Mucosa of descending colon (tissue), 3 donors: ENCODE results near the gene SYNJ2. TPM values are rescaled to one million over a fixed set of nuclear protein-coding genes. Genes with fewer than 3 reads are reported as not detected.

Source experiments
- ATAC-seq: fragments of 200-7000 bp; cut with Tn5 transposase; one replicate; pipeline ENCODE4 v1.9.1; 2020; ENCODE audit warnings: mild to moderate bottlenecking, moderate library complexity
- DNase-seq, 3 donors: peaks; one replicate each; pipeline ENCODE4 v3.0.0-alpha.2; 2020
- H3K36me3 ChIP-seq: fragments of 200-600 bp; one replicate; pipeline ENCODE4 v1.8.0; 2021; ENCODE audit warnings: low read depth, mild to moderate bottlenecking
- H3K4me1 ChIP-seq: fragments of 200-600 bp; one replicate; pipeline ENCODE4 v1.8.0; 2021; ENCODE audit warnings: low read depth, mild to moderate bottlenecking
- H3K4me3 ChIP-seq: fragments of 200-600 bp; one replicate; pipeline ENCODE4 v1.8.0; 2021; ENCODE audit warnings: mild to moderate bottlenecking
- H3K9me3 ChIP-seq: fragments of 200-600 bp; one replicate; pipeline ENCODE4 v1.8.0; 2021; ENCODE audit warnings: mild to moderate bottlenecking
- CTCF ChIP-seq: fragments of 200-600 bp; IDR thresholded peaks from one replicate; pipeline ENCODE4 v1.8.0; 2022; ENCODE audit warnings: antibody characterized with exemption, mild to moderate bottlenecking
- intact Hi-C, 2 donors: fragments of 100-400 bp; cut with DNase I in 1 of 2; cut with micrococcal nuclease in 1 of 2; formaldehyde crosslinking; loops; one replicate each; pipeline versions ENCODE4 v1.11.0 to v1.11.1; 2022; cut with DNase I, micrococcal nuclease
- total RNA-seq, 3 donors: library from RNA; stranded (reverse); fragmentation: NEBNext Ultra II Directional in 2 of 3; extraction: Animal tissue kit (Norgen Biotek cat#: 25700) in 2 of 3; gene quantifications; one replicate each; pipeline versions ENCODE4 v1.2.1 to v1.2.4, GENCODE V29; 2021 to 2023
- donor health status: DM: no; HTN: no; CAD: no; lungs with moderate emphysema.
- donor health status: DM: no; HTN: no; CAD: no.
- donor health status: DM: no; HTN: yes; CAD: no.

The SYNJ2 gene
- total RNA-seq, 3 donors from 2014 or later, result 28.3 to 45.9 (median 39.6) TPM

DNA sequence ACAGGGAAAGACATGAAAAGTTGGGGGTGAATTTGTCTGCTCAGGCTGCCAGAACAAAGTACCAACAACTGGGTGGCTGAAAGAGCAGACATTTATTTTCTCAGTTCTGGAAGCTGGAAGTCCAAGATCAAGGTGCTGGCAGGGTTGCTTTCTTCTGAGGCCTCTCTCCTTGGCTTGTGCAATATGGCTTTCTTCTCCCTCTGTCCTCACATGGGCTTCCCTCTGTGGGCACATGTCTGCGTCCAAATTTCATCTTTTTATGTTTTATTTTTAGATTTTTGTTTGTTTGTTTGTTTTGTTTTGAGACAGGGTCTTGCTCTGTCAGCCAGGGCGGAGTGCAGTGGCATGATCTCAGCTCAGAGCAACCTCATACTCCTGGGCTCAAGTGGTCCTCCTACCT is 6.2 kb upstream of the SYNJ2 start:
- no peaks in the 10 kb centered on the region for H3K36me3 ChIP-seq
- no peak for ATAC-seq
- H3K4me3 ChIP-seq, result no peak overlapping the region
- no peak for TF ChIP-seq CTCF
- H3K9me3 ChIP-seq, result no peaks in the 10 kb centered on the region
- intact Hi-C loops, result no loop called here
- no peak for DNase-seq
- no peaks in the 10 kb centered on the region for H3K4me1 ChIP-seq

- H3K4me3 ChIP-seq, result no peak overlapping the region
- intact Hi-C loops, result no loop called here
- TF ChIP-seq CTCF, result no peak
- no peaks in the 10 kb centered on the region for H3K4me1 ChIP-seq
- ATAC-seq (no peak), DNase-seq (peak in 1 of 3 donors; percentile 20)
- H3K36me3 ChIP-seq, result no peaks in the 10 kb centered on the region
- H3K9me3 ChIP-seq, result no peaks in the 10 kb centered on the region
Measured at GRCh38 chr6:157976345-157977175, 5.1 kb upstream of the SYNJ2 start.

- no peak for ATAC-seq
- TF ChIP-seq CTCF, result no peak
- Histone ChIP-seq H3K4me3 (no peak overlapping the region), H3K4me1 (no peaks in the 10 kb centered on the region), H3K9me3 (no peaks in the 10 kb centered on the region), H3K36me3 (no peaks in the 10 kb centered on the region)
- intact Hi-C loops, result no loop called here
- peak in 1 of 3 donors; percentile 25 for DNase-seq
Measured at GRCh38 chr6:157977176-157977804, 4.4 kb upstream of the SYNJ2 start.

DNA sequence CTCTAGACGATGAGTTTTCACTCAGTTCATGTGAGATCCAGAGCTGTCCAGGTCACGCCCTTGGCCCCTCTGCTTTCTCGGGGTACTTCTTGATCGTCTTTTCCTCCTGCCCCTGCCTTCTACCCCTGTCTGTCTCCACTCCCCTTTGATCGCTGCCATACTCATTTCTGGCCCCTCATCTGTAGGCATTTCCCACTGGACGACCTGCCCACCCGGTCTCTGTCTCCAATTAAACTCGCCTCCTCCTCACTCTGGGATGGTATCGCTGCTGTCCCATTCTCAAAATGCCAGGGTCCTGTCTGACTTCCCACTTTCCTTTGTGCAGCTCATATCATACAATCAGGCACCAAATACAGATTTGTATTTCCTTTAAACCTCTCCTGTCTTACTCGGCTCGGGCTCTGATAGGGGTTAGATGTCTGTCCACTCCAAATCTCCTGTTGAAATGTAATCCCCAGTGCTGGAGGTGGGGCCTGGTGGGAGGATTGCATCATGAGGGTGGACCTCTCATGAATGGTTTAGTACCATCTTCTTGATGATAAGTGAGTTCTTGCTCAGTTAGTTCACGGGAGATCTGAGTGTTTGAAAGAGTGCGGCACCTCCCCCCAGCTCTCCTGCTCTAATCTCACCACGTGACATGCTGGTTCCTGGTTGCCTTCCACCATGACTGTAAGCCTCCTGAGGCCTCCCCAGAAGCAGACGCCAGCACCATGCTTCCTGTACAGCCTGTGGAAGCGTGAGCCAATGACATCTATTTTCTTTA is 3.5 kb upstream of the SYNJ2 start:
- DNase-seq, result peak in 1 of 3 donors; percentile 20
- TF ChIP-seq CTCF, result no peak
- Histone ChIP-seq H3K36me3 (no peaks in the 10 kb centered on the region), H3K9me3 (no peaks in the 10 kb centered on the region), H3K4me1 (no peaks in the 10 kb centered on the region), H3K4me3 (no peak overlapping the region)
- intact Hi-C loops, result no loop called here
- no peak for ATAC-seq

DNA sequence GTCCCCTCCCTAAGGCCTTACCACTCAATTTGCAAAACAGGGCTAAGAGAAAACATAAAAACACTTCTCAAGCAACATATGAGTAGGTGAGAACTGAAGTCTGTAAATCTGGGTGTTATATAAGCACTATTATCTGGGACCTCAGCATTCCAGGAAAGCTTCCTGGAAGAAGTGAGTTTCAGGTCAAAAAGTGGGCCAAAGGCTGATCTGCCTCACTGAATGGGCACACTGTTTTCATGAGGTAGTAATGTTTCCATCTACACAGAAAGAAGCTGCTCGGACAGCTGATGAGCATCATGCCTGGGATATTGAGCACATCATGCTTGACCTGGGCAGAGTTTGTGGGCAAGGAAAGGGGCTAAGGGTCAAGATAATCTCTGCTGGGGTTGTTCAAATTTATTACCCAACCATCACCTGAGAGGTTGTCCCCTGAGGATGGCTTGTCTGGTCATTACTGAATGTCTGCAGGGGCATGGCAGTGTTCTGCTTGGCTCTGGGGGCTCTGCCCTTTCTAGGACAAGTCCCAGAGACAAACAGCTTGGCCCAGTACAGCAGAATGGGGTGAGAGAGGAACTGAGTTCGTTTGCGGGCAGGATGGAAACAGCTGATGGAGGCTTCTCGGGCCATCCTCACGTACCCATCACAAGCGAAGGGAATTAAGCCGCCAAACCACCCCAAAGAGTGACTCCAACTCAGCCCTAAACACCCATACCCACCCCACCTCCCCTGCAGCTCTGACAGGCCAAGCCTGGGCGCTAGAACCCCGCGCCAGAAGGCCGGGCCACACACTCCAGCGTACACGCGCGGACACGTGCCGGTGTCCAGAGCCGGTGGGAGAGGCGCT is 1.2 kb upstream of the SYNJ2 start:
- intact Hi-C loops, result no loop called here
- ATAC-seq, result peak; percentile 40
- TF ChIP-seq CTCF, result no peak
- Histone ChIP-seq H3K36me3 (no peaks in the 10 kb centered on the region), H3K4me3 (no peak overlapping the region), H3K4me1 (peaks cover 3% of the 10 kb centered on the region), H3K9me3 (no peaks in the 10 kb centered on the region)
- DNase-seq, result peak in 1 of 3 donors; percentile 68
